OCI-LY1 (cell line): ENCODE measurements around the gene YPEL4.

Experiments used
- H2AFZ ChIP-seq: fragments of 200-600 bp; sonication (generic), shearing (Covaris generic); 2 replicates; pipeline ENCODE4 v1.6.0; 2014; ENCODE audit warnings: antibody characterized with exemption, mild to moderate bottlenecking, low read length
- H3F3A ChIP-seq: fragments of 200-600 bp; sonication (generic), shearing (Covaris generic); 2 replicates; pipeline ENCODE4 v1.6.0; 2014; ENCODE audit warnings: mild to moderate bottlenecking, antibody characterized with exemption, low read length, moderate library complexity; ENCODE audit not compliant: insufficient read depth
- H3K27ac ChIP-seq: fragments of 200-600 bp; sonication (generic); 2 replicates; pipeline ENCODE4 v1.5.1; 2014; ENCODE audit warnings: low read length, mixed run types, mild to moderate bottlenecking, low read depth; ENCODE audit not compliant: poor library complexity, severe bottlenecking
- H3K27me3 ChIP-seq: fragments of 200-600 bp; sonication (generic); 2 replicates; pipeline ENCODE4 v1.6.0; 2014; ENCODE audit warnings: antibody characterized with exemption, mild to moderate bottlenecking, low read length, moderate library complexity; ENCODE audit not compliant: insufficient read depth
- H3K36me3 ChIP-seq: fragments of 200-600 bp; sonication (generic); 2 replicates; pipeline ENCODE4 v1.6.1; 2014; ENCODE audit warnings: mild to moderate bottlenecking, antibody characterized with exemption, low read length, moderate library complexity, mixed read lengths; ENCODE audit not compliant: insufficient read depth
- H3K4me1 ChIP-seq: fragments of 200-600 bp; sonication (generic); 2 replicates; pipeline ENCODE4 v1.5.1; 2014; ENCODE audit warnings: mild to moderate bottlenecking, low read length, moderate library complexity; ENCODE audit not compliant: insufficient read depth, severe bottlenecking
- H3K4me2 ChIP-seq: fragments of 200-600 bp; sonication (generic), shearing (Covaris generic); 2 replicates; pipeline ENCODE4 v1.6.1; 2014; ENCODE audit warnings: low read length
- H3K4me3 ChIP-seq: fragments of 200-600 bp; sonication (generic); 2 replicates; pipeline ENCODE4 v1.5.1; 2014; ENCODE audit warnings: low read length, low read depth, mild to moderate bottlenecking, mixed read lengths; ENCODE audit not compliant: poor library complexity, severe bottlenecking
- H3K79me2 ChIP-seq: fragments of 200-600 bp; shearing (Covaris generic); 2 replicates; pipeline ENCODE4 v1.6.1; 2016; ENCODE audit warnings: mixed run types, low read length, mixed read lengths; ENCODE audit not compliant: insufficient read depth
- H3K9ac ChIP-seq: fragments of 200-600 bp; sonication (generic), shearing (Covaris generic); 2 replicates; pipeline ENCODE4 v1.6.1; 2014; ENCODE audit warnings: mild to moderate bottlenecking, low read length, mixed read lengths
- H3K9me2 ChIP-seq: fragments of 200-600 bp; sonication (generic), shearing (Covaris generic); 2 replicates; pipeline ENCODE4 v1.6.1; 2014; ENCODE audit warnings: low read depth, mild to moderate bottlenecking, low read length, mixed read lengths
- H3K9me3 ChIP-seq: fragments of 200-600 bp; shearing (Covaris generic); 2 replicates; pipeline ENCODE4 v1.6.1; 2014; ENCODE audit warnings: low read length, mixed read lengths
- H4K20me1 ChIP-seq: fragments of 200-600 bp; sonication (generic), shearing (Covaris generic); 2 replicates; pipeline ENCODE4 v1.6.0; 2016; ENCODE audit warnings: mild to moderate bottlenecking, low read length; ENCODE audit not compliant: insufficient read depth
- CTCF ChIP-seq: fragments of 200-600 bp; sonication (generic), shearing (Covaris generic); IDR thresholded peaks from 2 replicates; pipeline ENCODE4 v1.5.1; 2017; ENCODE audit warnings: mild to moderate bottlenecking, antibody characterized with exemption, low read length, moderate library complexity, mixed read lengths
- EZH2 ChIP-seq: fragments of 200-600 bp; sonication (generic), shearing (Covaris generic); IDR thresholded peaks from 2 replicates; pipeline ENCODE4 v1.8.0; 2017; ENCODE audit warnings: borderline replicate concordance, mixed run types, mild to moderate bottlenecking, antibody characterized with exemption, low read length, moderate library complexity, mixed read lengths

Gene YPEL4

GRCh38 chr11:57648801-57649735 lies 644 bp downstream of the YPEL4 start:
- Histone ChIP-seq H4K20me1 (no peaks in the 10 kb centered on the region), H2AFZ (no peak overlapping the region), H3K4me2 (no peak overlapping the region), H3K4me1 (peaks cover 5% of the 10 kb centered on the region), H3K27ac (no peak overlapping the region), H3K27me3 (0 out of 2 replicates have a peak, but pooled peaks cover 4% of the 10 kb centered on the region), H3K4me3 (no peak overlapping the region), H3F3A (no peaks in the 10 kb centered on the region), H3K36me3 (no peaks in the 10 kb centered on the region), H3K9me3 (no peaks in the 10 kb centered on the region), H3K79me2 (no peaks in the 10 kb centered on the region), H3K9ac (no peak overlapping the region), H3K9me2 (no peaks in the 10 kb centered on the region)
- TF ChIP-seq CTCF (no peak), EZH2 (no peak)

GRCh38 chr11:57647960-57648800 lies 1.5 kb downstream of the YPEL4 start:
- no peaks in the 10 kb centered on the region for H3K9me2 ChIP-seq
- peaks cover 4% of the 10 kb centered on the region; the same call in 1 of the 2 replicates for H3K27me3 ChIP-seq
- H4K20me1 ChIP-seq = no peaks in the 10 kb centered on the region
- TF ChIP-seq EZH2 (no peak), CTCF (no peak)
- no peak overlapping the region for H3K27ac ChIP-seq
- no peak overlapping the region for H3K9ac ChIP-seq
- H3F3A ChIP-seq = no peaks in the 10 kb centered on the region
- no peaks in the 10 kb centered on the region for H3K9me3 ChIP-seq
- no peaks in the 10 kb centered on the region for H3K36me3 ChIP-seq
- no peak overlapping the region for H3K4me3 ChIP-seq
- H2AFZ ChIP-seq = no peak overlapping the region
- no peaks in the 10 kb centered on the region for H3K79me2 ChIP-seq
- H3K4me2 ChIP-seq = no peak overlapping the region
- peaks cover 4% of the 10 kb centered on the region for H3K4me1 ChIP-seq

GRCh38 chr11:57647372-57647771 lies 2.3 kb downstream of the YPEL4 start:
- H3K9me3 ChIP-seq = no peaks in the 10 kb centered on the region
- no peak overlapping the region for H3K4me3 ChIP-seq
- TF ChIP-seq EZH2 (no peak), CTCF (no peak)
- H3K4me1 ChIP-seq = no peaks in the 10 kb centered on the region
- no peak overlapping the region for H2AFZ ChIP-seq
- no peak overlapping the region for H3K4me2 ChIP-seq
- peaks cover 4% of the 10 kb centered on the region; the same call in 1 of the 2 replicates for H3K27me3 ChIP-seq
- no peaks in the 10 kb centered on the region for H3K79me2 ChIP-seq
- H3K27ac ChIP-seq = no peak overlapping the region
- H4K20me1 ChIP-seq = no peaks in the 10 kb centered on the region
- no peaks in the 10 kb centered on the region for H3K36me3 ChIP-seq
- H3K9ac ChIP-seq = no peak overlapping the region
- no peaks in the 10 kb centered on the region for H3K9me2 ChIP-seq
- H3F3A ChIP-seq = no peaks in the 10 kb centered on the region
